GM18870 (cell line): ENCODE data around the gene AMH.

Experiments
- ATAC-seq: cut with Tn5 transposase; IDR thresholded peaks from one replicate; pipeline ENCODE4 v1.9.1; 2021; ENCODE audit warnings: moderate library complexity; ENCODE audit not compliant: unreplicated experiment

The AMH gene

DNA sequence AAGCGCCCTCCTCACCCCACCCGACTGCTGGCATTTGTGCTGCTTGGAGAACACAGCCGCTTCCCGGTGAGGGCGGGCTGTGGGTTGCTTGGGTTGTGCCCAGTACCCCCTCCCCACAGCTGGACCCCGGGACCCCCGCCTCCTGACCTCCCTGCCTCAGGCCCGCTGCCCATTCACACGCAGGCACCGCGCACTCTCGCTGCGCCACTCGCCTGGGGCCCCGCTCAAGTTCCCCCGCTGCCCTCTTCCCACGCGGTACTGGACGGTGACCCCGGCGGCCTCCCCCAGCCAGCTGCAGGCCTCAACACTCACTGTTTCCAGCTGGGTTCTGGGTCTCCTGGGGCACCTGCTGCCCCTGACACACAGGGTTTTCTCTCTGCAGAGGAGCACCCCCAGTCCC lies 29.4 kb upstream of the AMH start:
- ATAC-seq, result no peak

DNA sequence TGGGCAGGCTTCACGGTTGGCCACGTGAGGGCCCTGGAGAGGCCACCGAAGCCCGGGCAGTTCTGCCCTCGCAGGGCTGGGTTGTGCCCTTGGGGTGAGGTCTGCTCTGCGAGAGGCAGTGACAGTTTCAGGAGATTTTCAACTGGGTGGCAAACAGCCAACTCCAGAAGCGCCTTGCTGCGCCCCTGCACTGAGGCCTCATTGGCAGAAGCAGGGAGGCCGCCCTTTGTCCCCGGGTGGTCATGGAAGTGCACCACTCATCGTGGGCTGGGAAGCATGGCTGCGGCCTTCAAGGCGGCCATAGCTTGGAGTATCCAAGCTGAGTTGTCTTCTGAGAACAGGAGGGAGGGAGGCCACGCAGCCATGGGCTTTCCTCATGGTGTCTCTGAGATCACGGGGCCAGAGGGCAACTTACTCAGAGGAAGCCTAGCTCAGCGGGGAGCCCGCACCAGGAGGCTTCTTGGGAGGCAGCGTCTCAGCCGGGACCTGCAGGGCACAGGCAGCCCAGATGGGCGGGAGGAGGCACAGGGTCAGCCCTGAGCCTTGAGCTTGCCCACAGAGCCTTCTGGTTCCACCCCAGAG lies 27.8 kb upstream of the AMH start:
- ATAC-seq, result no peak

DNA sequence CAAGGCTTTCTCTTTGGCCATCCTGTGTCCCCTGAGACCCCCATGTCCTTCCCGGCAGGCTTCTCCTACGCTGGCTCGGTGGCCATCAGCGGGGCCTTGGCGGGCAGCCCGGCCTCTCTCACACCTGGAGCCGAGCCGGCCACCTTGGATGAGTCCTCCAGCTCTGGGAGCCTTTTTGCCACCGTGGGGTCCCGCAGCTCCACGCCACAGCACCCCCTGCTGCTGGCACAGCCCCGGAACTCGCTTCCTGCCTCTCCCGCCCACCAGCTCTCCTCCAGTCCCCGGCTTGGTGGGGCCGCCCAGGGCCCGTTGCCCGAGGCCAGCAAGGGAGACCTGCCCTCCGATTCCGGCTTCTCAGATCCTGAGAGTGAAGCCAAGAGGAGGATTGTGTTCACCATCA lies 27.2 kb upstream of the AMH start:
- no peak for ATAC-seq

DNA sequence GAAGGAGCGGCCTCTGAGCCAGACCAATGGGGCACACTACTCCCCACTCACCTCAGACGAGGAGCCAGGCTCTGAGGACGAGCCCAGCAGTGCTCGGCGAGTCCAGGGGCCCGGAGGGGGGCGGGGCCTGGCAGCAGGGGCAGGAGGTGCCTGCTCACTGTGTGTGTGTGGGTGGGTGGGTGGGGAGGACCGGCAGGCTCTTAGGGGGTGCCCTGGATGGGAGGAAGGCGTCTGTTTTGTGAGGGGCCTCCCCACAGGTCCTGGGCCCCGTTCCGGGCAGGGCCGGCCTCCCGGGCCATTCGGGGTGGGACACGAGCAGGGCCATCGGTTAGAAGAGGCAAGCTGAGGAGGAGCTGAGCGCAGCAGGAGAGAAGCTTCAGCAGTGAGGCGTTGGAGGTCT lies 25.7 kb upstream of the AMH start:
- ATAC-seq, result no peak

DNA sequence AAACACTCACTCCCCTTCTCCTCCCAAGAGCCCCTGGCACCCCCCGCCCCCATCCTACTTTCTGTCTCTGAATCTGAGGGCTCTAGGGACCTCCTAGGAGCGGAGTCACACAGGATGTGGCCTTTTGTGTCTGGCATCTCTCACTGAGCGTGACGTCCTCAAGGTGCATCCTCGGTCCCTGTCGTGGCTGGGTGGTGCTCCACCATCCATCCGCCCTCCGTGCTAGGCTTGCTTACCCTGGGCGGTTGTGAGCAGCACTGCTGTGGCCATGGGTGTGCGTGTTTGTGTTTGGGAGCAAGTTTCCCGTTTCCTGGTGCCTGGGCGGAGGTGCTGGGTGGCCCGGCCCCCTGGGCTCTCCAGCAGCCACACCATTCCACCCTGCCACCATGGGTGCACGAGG lies 25.2 kb upstream of the AMH start:
- no peak for ATAC-seq

DNA sequence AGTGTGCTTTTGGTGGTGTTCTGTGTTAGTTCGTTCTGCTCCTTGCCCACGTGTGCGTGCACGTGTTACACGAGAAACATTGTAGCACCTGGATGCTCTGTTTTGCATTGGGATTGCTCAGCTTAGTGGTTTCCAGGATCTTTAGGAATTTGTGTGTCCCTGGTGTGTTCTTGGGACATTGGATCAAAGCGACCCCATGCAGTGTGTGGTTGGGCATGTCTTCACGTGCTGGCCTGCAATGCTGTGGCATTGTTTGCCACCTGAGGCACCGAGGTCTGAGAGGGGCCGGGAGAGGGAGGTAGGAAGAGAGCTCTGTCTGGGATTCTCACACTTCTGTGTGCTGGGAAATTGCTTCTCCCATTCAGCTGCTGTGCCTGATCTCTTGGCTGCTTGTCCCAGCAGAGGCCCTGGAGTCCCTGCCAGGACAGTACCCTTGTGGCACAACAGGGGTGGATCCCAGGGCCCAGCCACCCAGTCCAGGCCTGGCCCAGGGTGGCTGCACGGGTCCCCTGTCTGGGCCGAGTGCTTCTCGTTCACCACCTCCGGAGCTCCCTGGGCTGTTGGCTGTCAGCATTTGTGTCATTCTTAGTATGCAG lies 24.3 kb upstream of the AMH start:
- ATAC-seq, result no peak

DNA sequence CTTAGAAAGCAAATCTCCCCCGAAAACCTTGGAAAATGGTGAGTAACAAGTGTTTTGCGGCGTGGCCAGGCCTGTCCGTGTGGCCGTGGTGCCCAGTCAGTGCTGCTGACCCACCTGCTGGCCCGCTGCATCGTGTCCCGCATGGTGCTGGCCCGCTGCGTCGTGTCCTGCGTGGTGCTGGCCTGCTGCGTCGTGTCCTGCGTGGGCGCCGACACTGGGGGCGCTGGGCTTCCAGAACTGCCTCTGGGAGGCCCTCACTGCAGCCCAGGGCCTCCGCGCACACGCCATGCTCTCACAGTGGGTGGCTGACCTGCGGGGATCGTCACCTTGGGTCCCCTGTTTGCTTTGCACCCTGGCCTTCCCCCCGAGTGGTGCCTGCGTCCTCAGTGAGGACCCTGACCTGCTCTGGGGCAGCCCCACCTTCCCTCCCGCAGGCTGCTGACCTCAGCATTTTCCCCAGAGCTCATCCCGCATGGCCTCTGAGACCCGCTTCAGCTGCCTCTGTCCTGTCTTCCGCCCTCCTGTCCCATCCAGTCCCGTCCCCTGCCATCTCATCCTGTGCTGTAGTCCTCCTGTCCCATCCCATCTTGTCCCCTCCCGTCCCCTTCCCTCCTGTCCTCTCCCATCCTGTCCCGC lies 23.6 kb upstream of the AMH start:
- no peak for ATAC-seq

DNA sequence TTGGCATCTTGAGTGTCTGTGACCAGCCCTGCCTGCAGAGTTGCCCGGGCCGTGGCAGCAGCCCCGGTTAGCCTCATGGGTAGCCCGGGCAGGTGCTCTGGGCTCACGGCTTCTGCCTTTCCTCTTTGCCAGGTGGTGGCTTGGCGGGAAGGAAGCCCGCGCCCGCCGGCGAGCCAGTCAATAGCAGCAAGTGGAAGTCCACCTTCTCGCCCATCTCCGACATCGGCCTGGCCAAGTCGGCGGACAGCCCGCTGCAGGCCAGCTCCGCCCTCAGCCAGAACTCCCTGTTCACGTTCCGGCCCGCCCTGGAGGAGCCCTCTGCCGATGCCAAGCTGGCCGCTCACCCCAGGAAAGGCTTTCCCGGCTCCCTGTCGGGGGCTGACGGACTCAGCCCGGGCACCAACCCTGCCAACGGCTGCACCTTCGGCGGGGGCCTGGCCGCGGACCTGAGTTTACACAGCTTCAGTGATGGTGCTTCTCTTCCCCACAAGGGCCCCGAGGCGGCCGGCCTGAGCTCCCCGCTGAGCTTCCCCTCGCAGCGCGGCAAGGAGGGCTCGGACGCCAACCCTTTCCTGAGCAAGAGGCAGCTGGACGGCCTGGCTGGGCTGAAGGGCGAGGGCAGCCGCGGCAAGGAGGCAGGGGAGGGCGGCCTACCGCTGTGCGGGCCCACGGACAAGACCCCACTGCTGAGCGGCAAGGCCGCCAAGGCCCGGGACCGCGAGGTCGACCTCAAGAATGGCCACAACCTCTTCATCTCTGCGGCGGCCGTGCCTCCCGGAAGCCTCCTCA lies 22.9 kb upstream of the AMH start:
- no peak for ATAC-seq

DNA sequence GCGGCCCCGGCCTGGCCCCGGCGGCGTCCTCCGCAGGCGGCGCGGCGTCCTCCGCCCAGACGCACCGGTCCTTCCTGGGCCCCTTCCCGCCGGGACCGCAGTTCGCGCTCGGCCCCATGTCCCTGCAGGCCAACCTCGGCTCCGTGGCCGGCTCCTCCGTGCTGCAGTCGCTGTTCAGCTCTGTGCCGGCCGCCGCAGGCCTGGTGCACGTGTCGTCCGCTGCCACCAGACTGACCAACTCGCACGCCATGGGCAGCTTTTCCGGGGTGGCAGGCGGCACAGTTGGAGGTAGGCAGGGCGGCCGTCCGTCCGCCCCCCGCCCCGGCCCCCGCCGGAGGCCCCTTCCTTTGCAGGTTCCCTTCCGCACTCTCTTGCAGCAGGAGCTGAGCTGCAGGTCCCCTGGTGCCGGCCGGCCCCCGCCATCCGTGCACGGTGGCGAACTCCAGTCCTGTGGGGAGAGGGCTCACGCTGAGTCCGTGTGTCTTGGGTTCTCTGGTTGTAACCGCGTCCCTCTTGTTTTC lies 22.2 kb upstream of the AMH start:
- ATAC-seq, result no peak

DNA sequence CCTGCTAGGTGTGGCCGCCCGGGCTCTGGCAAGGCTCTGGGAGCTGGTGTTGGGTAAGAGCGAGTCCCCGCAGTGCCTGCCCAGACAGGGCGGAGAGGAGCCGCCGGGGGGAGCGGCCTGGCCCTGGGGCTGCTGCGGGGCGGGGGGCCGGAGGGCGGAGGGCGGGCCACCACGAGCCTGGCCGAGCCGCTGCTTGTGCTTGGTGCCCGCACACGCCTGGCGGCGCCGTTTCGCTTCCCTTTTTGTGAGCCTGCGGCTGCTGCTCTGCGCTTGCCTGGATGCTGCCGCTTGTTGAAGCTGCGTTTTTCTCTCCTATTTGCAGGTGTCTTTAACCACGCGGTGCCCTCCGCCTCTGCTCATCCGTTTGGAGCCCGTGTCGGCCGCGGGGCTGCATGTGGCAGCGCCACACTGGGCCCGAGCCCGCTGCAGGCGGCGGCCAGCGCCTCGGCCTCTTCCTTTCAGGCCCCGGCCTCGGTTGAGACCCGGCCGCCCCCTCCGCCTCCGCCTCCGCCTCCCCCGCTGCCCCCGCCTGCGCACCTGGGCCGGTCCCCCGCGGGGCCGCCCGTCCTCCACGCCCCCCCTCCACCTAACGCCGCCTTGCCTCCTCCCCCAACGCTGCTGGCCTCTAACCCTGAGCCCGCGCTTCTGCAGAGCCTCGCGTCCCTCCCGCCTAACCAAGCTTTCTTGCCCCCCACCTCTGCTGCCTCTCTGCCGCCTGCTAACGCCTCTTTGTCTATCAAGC lies 21.5 kb upstream of the AMH start:
- ATAC-seq, result no peak

DNA sequence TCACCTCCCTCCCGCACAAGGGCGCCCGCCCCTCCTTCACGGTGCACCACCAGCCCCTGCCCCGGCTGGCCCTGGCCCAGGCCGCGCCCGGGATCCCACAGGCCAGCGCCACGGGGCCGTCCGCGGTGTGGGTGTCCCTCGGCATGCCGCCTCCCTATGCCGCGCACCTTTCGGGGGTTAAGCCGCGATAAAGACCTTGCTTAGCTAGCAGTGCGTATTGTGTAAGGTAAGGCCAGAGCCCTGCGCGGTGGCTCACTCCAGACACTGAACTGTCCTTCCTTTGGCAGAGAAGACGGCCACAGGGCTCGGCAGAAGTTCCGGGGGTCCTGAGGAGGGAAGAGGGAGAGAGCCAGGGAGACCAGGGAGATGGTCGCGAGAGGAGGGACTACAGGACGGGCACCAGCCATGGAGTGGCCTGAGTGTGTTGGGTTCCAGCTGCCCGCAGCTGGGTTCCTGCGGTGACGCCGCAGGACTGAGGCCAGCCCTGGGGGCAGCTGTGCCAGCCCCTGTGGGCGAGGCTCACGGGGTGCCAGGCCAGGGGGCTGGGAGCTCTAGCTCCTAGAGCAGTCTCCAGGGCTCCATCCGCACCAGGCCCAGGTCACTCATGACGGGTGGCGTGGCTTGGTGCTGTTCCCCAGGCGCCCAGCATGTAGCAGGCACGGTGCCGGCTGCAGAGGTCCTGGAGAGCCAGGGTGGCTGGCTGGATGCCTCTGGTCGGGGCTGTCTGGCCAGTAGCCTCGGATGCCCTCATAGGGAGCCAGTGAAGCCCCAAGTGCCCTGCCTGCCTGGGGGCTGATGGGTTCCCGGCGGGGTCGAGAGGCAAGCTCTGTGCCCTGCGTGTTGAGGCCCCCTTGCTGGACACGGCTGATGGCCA lies 20.7 kb upstream of the AMH start:
- ATAC-seq, result no peak

DNA sequence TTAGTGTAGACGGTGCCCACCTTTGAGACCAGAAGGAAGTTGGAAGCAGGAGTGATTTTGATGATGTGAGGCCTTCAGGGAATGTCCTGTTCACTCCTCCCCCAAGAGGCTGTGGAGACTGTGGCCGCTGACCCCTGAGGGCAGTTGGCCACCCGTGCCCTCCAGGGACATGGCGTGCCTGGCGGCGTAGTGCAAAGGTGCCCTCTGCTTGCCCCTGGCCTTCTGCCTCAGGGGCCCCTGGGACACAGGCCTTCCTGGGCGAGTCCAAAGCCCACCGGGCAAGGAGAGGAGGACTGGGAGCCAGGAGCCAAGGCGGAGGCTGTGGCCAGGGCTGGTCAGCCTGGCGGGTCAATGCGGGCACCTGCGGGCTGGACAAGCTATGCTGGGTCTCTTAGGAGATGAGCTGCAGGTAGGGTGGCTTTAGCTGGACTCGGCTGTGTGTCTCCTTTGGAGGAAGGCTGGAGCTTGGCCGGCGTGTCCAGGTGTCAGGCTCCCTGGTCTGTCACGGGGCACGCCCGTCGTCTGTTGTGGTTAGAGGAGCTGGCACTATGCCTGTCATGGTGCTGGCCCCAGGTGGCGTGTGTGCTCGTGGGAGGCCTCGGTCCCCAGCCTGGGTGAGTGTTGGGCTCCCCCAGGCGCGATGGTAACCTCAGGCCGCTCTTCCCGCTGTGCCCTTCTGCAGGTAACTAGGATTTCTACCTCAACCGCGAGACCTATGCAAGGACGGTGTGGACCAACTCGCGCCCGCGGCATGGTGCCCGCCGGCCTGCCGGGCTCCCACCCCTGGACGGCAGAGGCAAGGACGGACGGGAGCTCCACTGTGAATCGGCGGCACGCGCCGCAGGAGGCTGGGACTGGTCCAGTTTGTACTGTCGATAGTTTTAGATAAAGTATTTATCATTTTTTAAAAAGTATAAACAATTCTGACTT lies 19.8 kb upstream of the AMH start:
- no peak for ATAC-seq

DNA sequence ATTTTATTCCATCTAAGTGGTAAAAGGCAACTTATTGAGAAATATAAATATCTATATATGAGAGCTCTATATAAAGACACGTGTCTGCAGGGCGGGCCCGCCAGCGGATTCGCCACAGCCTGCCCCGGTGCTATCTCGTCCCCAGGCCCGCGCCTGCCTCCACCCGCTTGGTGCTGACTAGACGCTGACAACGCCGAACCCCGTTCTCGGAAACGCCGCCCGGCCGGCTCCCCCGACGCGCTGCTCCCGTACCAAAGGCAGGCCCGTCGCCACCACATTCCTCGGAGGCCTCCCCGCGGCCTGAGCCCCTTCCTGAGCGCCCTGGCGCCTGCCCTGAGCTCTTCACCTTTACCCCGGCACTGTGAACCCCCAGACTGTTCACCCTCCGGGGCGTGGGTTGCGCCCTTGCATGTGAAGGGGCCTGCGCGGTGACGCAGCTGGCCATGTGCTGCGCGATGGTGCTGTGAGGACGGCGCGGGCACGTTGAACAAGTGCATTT lies 19.0 kb upstream of the AMH start:
- no peak for ATAC-seq

DNA sequence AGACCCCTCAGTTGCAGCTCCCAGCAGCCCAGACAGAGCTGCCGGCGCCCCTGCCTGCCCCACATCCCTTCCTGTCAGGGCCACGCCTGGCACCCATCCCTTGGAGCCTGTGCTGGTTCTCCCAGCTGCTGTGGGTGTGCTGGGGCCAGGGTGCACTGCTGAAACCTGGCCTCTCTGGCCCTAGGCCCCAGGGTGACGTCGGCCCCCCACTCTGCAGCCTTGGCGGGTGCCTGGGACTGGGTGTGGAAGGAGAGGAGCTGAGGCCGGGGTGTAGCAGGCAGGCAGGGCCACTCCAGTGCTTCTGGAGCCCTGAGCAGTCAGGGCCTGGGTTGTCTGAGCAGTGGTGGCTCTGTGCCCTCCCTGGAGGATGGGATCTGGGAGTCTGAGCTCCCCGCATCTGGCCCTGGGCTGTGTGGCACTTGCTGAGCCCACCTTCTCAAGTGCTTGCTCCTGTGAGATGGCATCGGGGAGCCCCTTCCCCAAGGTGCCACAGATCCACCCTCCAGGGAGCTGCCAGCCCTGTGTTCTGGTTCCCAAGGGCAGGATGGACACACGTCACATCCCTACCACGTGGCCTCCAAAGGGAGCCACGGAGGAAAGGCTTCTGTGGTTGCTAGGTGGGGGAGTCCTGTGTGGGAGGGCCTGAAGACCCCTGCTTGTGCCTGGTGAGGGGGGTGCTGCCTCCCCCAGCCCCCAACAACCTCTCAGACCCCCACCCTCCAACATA lies 18.2 kb upstream of the AMH start:
- ATAC-seq, result no peak

DNA sequence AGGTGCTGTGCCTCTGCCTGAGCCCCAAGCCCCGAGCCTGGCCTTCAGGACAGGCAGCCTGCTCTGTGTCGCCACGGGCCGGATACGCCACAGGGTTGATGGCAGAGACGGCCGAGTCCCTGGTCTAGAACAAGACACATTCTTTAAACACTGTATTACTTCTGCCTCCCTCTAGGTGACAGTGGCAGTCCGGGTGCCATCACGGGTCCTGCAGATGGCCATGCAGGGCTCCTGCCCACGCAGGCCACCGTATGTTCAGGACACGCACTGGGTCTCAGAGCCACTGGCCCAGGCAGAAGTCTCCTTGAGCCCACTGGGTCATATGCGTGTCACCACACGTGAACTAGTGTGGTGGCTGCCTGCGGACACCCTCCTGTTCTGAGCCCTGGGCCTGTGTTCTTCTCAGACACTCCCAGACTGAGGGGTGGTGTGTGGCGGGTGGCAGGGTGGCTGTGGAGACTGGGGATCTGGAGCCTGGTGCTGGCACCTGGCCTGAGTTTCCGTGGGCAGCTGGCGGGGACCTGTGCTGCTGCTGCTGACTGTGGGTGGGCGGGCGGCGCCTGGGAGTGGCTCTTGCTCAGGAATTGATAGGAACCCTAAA lies 17.4 kb upstream of the AMH start:
- no peak for ATAC-seq

DNA sequence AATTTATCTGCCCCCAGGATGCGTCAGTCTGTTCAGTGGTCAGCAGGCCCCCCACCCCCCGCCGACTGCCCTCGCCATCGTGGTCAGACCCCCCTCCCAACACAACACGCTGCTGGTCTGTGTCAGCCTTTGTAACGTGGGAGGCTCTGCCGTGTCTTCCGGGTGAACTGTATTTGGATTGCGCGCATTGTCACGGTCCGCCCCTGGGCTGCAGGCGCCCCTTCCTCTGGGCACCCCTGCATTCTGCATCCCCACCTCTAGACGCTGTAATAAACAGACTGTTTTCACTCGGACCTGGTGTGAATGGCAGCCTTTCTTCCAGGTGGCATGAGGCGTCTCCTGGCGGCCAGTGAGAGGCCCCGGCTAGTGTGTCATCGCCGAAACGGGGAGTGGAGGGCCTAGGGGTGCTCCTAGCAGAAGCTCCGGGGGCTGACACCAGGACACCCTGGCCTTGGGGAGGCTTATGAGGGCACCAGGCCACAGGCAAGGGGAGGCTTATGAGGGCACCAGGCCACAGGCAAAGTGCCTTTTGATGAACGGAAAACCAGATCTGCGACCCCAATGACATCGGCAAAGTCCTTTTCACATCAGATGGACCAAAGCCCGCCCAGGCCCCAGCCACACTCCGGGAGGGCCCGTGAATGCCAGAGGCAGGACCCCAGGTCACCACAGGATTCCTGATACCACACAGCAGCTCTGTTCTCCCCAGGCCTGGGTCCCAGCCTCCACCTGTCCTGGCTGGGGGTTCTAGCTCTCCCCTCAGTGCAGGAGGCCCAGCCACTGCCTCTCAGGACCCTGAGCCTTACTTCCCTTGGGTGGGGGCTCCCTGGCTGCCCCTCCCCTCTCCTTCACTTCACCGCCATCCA lies 16.6 kb upstream of the AMH start:
- ATAC-seq, result no peak
